CD4-positive, alpha-beta T cell treated with Interleukin-21 for 1 hour (primary cell): ENCODE measurements around the gene CHCHD3.
"Not testable (repeated sequence)": the region's sequence is repeated elsewhere in the genome, so short reads cannot be mapped to it uniquely, and the experiment has no call there.

Source experiments
- DNase-seq: peaks from one replicate; pipeline ENCODE4 v3.0.0-alpha.2; 2020

The CHCHD3 gene

DNA sequence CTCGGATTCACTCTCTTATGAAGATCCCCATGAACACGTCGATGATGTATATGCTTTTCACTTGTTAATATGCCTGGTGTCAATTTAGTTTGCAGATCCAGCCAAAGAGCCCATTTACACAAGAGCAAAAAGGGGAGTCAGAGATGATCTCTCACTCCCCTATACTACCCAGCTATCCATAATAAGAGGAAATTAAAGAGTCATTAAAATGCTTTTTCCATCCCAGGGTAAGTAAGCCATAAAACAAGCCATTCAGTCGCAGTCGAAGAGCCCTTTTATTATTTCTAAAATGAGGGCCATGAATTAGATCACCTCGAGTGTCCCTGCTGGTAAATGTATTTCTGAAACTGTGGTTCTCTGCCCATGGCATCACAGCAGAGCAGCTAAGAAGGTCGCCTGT lies 41.2 kb downstream of the CHCHD3 start:
- DNase-seq: no peak

DNA sequence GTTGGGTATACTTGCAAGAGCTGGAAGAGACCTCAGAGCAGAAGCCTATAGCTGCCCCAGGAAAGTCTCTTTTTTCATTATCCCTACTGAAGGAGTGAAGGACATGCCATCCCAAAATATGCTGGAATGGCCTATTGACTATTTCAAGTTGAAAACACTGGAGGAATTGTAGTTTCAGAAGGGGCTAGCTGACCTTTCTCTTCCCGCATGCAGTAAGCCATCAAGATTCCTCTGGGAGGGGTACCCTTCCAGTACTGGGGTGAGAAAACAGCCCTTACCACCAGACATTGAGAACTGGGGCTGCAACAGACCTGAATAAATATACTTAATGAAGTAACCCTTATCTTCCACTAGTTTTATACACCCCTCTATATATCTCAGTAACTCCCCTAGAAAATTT lies 41.7 kb downstream of the CHCHD3 start:
- DNase-seq: no peak

DNA sequence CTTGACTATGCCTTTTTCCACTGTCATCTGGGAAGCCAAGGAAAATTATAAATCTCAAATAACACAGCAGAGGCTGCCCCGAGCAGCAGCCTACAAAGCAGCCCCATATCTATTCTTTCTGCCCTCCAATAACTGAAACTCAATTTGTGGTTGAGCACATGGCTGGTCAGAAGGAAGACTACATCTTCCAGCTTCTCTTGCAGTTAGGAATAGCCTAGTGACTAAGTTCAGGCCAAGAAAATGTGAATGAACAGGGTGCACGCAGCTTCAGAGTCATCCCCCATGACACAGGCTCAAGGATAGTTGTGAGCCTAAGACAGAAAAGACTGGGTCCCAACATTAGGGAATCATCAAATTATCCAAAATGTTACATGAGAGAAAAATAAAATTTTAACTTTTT lies 42.3 kb downstream of the CHCHD3 start:
- no peak for DNase-seq

DNA sequence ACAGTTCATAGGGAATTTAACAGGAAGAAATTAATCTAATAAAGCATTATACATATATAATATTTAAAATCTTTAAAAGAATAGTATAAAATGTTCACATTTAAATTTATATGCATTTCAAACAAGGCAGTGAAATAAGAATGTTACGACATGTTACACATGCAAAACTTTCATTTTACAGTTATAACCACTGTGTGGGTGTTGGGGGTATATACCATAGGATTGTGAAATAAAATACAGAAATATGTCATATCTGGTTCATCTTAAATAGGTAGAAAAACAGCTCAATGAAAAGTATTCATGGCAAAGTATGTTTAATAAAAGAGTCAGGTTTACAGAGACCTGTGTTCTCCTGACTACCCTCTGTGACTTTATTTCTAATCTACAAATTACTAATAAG lies 45.6 kb downstream of the CHCHD3 start:
- no peak for DNase-seq

DNA sequence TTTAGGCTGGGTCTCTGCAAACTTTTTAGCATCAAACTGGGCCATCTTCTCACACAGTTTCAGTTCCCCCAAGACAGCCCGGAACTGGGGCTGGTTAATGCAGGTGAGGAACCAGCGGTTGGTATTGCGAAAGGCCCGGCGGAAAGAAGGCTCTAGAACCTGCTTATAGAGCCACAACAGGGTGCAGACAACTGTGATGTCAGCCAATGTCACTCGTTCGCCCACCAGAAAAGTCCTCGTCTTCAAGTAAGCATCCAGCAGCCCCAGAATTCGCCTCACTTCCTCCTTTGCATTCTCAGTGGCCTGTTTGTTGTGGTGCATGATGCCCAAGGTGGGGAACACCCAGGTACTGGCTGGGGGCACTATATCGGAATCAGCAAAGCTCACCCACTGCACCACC lies 46.6 kb downstream of the CHCHD3 start:
- not testable (repeated sequence) for DNase-seq

DNA sequence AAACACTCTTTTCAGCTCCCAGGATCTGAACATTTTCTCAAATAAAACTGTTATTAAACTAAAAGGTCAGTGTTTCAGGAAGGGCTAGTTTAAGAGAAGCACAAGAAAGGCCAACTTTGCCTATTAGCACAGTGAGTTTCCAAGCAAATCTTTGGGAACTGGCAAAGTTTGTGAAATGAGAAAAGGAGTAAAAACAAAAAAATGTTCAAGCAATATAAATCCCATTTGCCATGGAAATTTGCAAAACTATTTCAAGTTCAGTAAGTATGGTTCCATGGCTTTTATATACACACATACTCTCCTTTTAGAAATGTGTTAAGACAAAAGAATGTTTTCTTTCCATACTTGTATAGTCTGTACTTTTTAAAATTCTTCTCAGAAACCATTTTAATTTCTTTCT lies 51.5 kb downstream of the CHCHD3 start:
- DNase-seq: no peak

DNA sequence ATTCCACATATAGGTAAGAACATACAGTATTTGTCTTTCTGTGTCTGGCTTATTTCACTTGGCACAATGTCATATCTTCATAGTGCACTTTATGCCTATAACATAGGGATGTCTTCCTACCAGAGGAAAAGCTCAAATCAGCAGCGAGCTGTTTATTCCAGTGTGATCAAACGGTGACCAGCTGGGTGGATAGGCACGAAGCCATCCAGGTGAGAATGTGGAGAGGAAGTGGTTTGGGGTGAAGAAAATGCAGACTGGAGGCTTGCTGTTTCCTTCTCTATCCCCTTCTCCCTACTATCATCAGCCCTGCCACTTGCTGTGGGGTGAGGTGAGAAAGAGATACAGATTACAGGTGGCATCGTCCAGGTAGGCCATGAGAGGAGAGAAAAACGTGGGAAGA lies 52.4 kb downstream of the CHCHD3 start:
- no peak for DNase-seq

DNA sequence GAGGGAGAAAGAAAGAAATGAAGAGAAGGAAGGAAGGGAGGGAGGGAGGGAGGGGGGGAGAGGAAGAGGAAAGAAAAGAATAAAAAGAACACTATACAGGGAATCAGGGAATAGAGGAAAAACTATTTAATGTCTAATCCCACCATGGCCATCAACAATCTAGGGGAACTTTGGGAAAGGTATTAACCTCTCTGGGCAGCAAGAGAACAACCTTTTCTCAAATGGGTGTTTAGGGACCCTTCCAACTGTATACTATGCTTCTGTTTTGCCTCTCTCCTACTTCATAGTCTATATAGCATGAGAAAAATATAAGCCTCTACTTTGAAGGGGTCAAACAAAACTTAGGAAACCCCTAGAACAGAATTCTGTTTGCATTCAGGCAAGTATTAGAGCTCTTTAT lies 54.5 kb downstream of the CHCHD3 start:
- DNase-seq: no peak

DNA sequence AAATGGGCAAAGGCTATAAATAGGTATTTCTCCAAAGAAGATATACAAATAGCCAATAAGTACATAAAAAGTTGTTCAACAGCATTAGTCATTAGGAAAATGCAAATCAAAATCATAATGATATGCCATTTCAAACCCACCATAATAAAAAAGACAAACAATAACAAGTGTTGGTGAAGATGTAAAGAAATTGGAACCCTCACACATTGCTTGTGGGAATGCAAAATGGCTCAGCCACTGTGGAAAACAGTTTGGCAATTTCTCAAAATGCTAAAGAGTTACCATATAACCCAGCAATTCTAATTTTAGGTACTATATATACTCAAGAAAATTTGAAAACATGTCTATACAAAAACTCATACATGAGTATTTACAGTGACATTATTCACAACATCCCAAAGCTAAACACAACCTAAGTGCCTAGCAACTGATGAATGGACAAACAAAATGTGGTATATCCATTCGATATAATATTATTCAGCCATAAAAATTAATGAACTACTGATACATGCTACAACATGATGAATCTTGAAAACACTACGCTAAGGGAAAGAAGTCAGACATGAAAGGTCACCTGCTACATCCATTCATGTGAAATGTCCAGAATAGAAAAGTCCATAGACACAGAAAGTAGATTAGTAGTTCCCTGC lies 55.6 kb downstream of the CHCHD3 start:
- no peak for DNase-seq

DNA sequence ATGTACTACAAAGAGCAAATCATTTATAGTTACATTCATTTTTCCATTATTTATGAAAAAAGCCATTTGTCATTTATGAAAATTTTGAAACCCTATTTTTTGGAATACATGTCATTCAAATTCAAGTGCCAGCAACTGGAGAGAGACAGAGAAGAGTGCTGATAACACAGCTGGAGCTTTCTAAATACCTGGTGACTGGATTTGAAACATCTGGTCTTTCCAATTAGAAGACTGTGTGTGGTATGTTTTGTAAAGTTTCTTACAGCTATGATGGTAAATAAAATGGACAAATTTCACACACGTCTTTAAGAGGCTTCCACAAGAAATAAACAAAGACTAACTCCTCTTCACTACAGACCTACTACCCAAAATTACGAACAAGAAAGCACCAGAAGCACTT lies 56.8 kb downstream of the CHCHD3 start:
- no peak for DNase-seq

DNA sequence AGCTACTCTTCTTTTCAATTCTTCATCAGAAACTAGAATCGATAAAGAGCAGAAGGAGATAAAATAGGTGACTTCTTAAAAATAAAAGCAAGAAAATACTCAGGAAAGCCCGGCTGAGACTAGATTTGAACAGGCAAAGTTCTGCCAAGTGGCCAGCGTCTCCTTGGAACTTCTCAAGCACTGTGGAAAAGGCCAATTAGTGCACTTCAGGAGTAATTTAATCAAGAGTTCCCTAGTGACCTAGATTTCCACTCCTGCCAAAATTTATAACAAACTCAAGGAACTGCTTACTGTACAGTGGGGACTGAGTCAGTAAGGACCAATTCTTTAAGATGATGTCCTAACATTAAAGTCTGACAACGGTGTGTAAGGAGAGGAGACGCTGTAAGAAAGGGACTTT lies 57.3 kb downstream of the CHCHD3 start:
- DNase-seq: no peak

DNA sequence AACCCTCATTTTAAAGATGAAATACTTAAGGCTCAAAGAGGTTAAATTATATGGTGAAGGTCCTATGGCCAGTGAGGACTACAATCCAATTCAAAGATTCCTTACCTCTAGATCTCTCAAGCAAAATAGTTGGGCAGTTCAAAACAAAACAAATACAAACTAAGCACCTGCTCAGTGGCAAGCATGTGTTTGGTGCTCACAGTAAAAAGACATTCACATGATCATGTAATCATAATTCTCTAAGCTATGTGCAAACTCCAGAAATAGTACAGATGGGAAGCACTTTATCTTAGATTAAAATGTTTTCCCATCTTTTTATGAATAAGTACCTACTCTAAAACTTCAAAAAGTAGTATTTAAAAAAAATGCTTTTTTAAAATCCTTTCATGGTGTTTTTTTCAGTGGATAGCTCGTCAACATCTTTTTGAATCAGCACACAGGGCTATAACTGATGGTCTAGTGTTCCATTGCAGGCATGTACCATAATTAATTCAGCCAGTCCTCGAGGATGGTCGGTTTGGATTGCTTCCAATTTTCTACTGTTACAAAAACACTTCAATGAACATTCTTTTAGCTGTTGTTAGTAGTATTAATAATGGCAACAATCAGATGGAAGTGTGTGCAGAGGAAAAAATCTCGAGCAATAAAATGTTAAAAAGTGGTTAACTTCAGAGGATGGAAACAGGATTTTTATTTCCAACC lies 58.4 kb downstream of the CHCHD3 start:
- no peak for DNase-seq

DNA sequence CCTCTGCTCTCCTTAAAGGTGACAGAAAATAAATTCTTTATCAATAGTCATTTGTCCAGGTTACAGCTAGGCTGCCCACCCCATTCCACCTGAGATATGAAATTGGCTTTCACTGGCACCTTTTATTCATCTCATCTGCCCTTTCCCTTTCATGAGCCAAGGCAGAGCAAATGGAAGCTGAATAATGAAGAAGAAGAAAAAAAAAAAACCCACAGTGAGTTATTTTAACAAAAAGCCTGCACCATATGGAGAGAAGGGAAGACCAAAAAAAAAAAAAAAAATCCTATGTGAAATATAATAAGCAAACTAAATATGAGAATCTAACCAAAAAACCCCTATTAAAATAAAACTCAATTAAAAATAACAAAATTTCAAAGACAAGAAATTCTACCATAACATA lies 59.2 kb downstream of the CHCHD3 start:
- DNase-seq: no peak

DNA sequence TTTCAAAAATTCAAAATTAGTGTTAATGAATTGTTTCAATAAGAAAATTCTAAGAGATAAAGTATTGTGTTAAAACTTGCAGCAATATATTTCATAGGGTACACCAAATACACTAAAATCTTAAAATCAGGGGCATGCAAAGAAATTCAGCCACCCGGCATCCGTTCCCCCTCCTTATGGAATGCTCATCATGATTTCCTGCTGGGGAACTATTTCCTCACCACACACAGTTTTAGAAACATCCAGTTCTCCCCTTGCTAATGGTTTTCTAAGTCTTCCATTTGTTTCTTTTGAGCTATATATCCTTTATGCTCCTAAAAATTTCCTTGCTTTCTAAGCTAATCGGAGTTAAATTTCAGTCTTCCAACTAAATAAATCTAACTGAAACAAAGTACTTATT lies 60.7 kb downstream of the CHCHD3 start:
- no peak for DNase-seq

DNA sequence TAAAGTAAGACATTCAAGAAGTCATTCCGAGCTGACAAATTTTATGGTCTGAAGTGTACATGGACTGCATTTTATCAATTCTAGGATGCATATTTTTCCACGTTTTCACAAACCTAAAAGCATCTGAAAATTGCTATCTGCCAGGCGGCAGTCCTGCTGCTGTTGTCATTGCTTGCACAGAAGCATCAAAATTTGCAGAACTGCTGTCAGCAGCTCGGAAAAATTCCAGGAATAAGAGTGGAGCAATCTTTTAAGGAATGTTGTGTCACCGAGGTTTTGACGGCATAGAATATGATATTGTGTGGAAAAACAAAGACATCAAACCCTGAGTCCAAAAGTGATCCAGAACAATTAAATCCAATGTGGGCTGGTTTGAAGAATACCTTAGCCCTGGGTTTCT lies 61.4 kb downstream of the CHCHD3 start:
- no peak for DNase-seq

DNA sequence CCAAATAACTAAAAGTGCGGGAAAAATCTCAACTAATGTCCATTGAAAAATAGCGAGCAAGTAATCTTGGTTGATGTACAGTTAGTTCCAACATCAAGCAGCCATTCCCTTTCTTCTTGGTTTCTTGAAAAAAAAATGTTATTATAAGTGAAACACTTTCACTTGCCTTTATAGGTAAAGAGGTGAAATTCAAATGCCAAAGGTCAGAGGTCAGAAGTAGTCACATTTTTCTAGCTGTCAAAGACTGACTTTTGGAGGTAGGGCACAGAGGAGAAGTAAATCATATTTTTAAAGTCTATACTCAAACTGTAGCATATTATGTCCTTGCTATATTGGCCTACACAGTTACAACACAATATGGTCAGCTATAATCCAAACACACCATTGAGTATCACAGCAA lies 62.3 kb downstream of the CHCHD3 start:
- no peak for DNase-seq

DNA sequence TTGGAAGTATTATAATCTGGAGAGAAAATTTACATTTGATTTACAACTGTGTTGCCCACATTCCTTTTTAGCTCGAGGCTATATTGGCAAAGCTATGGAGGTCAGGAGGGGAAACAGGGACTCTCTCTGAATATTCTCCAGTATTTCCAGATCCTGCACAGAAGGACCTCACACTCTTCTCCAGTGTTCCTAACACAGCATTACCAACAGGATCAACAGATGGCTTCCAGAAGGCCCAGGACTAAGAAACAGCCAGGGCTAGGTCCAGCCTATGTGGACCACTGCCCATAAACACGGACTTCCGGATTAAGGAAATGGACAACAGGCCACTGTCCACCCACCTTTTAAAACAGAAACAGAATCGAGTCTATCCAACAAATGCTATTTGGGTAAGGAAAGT lies 65.3 kb downstream of the CHCHD3 start:
- no peak for DNase-seq

DNA sequence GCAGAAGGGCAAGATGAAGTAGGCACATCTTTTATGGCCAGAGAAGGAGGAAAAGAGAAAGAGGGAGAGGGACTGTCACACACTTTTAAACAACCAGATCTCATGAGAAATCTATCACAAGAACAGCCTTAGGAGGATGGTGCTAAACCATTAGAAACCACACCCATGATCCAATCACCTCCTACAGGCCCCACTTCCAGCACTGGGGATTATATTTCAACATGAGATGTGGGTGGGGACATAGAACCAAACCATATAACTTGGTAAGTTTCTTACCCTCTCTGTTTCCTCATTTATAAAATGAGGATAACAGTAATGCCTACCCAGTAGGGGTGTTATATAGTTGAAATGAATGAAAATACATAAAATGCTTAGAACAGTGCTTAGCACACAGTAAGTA lies 66.0 kb downstream of the CHCHD3 start:
- no peak for DNase-seq

DNA sequence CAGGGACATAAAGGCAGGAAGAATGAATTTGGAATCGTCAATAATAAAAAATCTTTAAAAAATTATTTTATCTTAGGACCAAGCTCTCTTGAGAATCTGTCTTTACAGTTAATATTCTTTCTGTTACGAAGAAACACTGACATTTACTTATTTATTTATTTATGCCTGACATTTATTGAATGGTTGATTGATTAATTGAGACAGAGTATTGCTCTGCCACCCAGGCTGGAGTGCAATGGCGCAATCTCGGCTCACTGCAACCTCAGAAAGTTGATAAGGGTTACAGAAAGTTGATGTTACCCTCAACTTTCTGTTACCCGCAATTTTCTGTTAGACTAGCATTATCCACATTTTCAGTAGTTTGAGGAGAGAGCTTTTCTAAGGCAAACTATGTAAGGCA lies 70.1 kb downstream of the CHCHD3 start:
- DNase-seq: no peak

DNA sequence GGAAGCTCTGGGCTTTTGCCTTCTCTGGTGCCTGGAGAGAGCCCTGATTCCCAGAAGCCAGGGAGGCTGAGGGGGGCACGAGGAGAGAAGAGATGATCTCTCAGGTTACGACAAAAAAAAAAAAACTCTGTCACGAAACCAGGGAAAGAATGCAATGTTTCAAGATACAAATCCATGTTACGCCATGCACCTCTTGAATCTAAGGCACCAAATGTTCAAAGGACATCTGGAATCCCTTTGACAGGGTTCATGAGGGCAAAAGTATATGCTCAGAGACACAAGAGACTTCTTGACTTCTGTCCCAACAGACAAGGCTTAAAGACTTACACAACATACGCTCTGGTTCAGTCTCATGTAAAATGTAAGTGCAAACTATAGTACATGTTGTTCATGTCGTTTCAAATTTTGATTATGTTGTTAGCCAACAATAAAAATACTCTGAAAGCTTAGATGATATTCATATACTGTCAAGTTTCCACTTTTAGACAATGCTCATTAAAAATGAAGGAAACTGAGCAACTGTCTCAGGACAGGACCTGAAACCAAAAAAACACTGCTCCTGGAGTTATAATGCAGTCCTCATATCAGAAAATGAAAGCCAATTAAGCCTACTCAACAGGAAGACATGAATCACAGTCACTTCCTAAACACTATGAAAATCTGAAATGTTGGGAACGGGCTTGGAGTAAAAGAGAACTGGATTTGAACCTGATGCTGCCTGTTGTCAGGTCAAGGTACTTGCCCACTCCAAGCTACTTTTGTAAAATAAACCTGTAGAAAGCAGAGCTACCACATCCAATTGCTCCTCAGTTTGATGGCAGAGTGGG lies 72.3 kb downstream of the CHCHD3 start:
- DNase-seq: no peak

DNA sequence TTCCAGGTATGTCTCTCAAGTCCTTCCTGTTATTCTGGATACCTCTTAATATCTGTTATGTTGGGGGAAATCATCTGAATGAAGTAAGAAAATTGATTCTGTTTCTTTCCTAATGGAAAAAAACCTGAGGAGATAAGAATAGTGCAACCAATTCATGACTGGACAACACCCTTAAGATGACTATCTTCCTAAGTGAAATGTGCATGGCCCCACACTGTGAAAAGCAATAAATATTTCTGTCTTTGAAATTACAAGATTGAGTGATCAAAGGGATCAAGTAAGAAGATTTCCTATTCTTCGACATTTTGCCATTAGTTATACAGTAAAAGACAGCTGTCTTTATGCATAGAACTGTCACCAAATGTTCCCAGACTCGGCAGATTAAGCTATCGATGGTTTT lies 73.9 kb downstream of the CHCHD3 start:
- DNase-seq: no peak

DNA sequence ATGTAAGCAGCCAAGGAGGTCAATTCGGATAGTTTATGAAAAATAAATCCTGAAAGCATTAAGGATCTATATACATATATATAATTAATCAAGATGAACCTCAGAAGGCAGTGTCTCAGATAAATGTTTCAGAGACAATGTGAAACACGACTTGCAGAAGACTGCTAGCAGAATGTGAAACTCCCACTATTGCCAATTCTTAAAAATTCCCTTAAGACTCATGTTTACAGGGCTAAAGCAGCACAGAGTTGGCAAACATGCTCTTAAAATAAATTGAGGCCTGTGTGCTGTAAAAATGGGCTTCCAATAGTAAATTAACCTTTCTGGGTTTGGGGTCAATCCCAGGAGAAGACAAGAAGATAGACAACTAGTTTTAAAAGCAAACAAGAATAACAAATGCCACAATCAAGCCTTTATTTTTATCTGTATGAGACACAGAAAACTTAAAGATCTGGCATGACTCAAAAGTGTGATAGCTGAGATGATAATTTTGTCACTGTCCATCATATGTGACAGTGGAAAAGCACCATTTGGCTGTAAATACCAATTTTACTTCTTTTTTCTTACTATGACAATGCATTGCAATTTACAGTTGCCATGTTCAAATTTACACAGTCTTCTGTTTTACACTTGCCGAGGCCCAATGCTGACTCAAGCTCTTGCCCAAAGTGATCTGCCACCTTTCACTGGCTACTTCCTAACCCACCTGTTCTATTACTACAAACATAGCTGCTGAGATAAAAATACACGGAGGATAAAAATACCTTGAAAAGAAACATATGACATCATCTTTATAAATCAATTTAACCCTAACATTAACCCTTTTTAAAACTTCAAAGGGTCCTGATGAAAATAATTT lies 78.6 kb downstream of the CHCHD3 start:
- DNase-seq: no peak

DNA sequence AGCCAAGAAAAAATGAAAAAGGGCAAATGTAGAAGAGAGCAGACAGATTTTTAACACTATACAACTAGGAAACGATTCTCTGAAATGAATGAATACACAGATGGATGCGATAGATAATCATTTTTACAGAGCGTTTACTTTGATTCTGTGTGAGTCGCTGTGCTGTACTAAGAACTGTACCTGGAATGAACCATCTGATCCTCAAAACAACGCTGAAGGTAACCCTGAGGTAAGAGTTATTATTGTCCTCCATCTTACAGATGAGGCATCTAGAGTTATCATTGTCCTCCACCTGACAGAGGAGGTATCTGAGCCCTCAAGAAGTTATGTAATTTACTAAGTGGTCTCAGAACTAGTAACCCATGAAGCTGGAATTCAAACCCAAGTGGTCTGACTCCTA lies 80.2 kb downstream of the CHCHD3 start:
- DNase-seq: no peak
